ENCODE results near the gene HLF. TPM values are rescaled to one million over a fixed set of nuclear protein-coding genes. Genes with fewer than 3 reads are reported as not detected.
A peak's percentile ranks its signal among the peaks of the same experiment; 100 is the strongest.

HLF gene
- total and polyA plus RNA-seq, 9 donors = 28.0 to 106 (median 40.8) TPM

DNA sequence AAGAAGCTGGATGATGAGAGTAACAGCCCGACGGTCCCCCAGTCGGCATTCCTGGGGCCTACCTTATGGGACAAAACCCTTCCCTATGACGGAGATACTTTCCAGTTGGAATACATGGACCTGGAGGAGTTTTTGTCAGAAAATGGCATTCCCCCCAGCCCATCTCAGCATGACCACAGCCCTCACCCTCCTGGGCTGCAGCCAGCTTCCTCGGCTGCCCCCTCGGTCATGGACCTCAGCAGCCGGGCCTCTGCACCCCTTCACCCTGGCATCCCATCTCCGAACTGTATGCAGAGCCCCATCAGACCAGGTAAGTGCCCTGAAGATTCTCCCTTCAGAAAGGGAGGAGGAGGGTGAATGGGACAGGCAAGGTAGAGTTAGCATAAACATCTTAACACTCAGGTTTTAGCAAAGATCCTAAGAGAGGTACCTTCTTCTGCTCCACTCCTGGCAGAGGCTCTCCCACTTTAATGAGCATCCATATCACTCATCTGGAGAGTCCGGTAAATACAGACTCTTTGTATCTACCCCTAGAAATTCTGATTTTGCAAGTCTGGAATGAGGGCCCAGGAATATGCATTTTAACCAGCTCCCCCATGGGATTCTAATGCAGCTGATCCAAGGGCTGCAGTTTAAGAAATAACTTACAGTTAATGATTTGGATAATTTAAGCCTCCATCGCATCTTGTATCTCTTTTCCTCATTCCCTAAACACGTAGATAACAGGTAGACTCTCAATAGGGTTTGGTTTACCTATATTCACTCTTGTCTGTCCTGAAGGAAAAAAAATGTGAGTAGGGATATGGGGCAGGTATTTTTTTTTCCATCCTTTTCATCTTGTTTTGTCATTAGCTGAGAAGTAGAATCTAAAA, 3.3 kb downstream of the HLF start:
- H3K9me3 ChIP-seq = no peaks in the 10 kb centered on the region
- TF ChIP-seq POLR2A (IDR thresholded peaks at IDR 0.05) (no peak), CTCF (IDR thresholded peaks at IDR 0.05) (no peak), EP300 (IDR thresholded peaks at IDR 0.05) (no peak)
- intact Hi-C loops (cut with DNase I) = no loop called here
- H3K4me1 ChIP-seq (ENCODE audit: insufficient read depth) = peaks cover 8% of the 10 kb centered on the region
- H3K27ac ChIP-seq = peak overlapping the region; percentile 32 to 90
- peak overlapping the region; percentile 54 for H3K4me3 ChIP-seq
- no peaks in the 10 kb centered on the region for H3K36me3 ChIP-seq
- 44 to 54% (median 44%) methylated on average over 11 of the region's 11 CpGs for WGBS, 3 donors
- no peaks in the 10 kb centered on the region for H3K27me3 ChIP-seq
- peak in 1 of 5 donors; percentile 38 for DNase-seq

- Histone ChIP-seq H3K27ac (peak overlapping the region; percentile 30 to 31), H3K27me3 (no peaks in the 10 kb centered on the region), H3K4me3 (peak overlapping the region; percentile 54), H3K36me3 (no peaks in the 10 kb centered on the region), H3K4me1 (ENCODE audit: insufficient read depth) (peaks cover 15% of the 10 kb centered on the region), H3K9me3 (no peaks in the 10 kb centered on the region)
- DNase-seq = no peak
- no peak for TF ChIP-seq EP300 (IDR thresholded peaks at IDR 0.05)
- no peak for TF ChIP-seq CTCF (IDR thresholded peaks at IDR 0.05)
- TF ChIP-seq POLR2A (IDR thresholded peaks at IDR 0.05) = no peak
- intact Hi-C loops (cut with DNase I) = no loop called here
- 45 to 53% (median 52%) methylated on average over 8 of the region's 8 CpGs for WGBS, 3 donors
Observed at GRCh38 chr17:55268649-55269480, 4.1 kb downstream of the HLF start.

GRCh38 chr17:55269894-55270293, 5.1 kb downstream of the HLF start:
- H3K27me3 ChIP-seq = no peaks in the 10 kb centered on the region
- no peak for DNase-seq
- TF ChIP-seq CTCF (IDR thresholded peaks at IDR 0.05) = no peak
- intact Hi-C loops (cut with DNase I) = no loop called here
- H3K4me3 ChIP-seq = no peak overlapping the region
- no peak overlapping the region for H3K27ac ChIP-seq
- peaks cover 21% of the 10 kb centered on the region for H3K4me1 ChIP-seq (ENCODE audit: insufficient read depth)
- no peaks in the 10 kb centered on the region for H3K9me3 ChIP-seq
- H3K36me3 ChIP-seq = no peaks in the 10 kb centered on the region

DNA sequence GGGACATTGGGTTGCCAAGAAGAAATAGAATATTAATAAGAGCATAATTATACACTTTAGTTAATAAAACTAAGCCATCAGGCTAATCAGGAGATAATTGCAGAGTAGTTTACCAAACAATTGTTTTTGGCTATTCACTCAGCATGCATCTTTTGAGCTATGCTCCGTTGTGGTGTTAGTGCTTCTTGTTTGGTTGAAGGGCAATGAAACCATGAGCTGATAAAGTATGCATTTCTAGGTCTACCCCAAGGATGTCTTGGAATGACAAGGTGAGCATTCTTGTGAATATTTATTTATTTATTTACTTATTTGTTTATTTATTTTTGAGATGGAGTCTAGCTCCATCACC, 6.4 kb downstream of the HLF start:
- H3K27ac ChIP-seq = no peak overlapping the region
- TF ChIP-seq CTCF (IDR thresholded peaks at IDR 0.05) (no peak), EP300 (IDR thresholded peaks at IDR 0.05) (no peak), POLR2A (IDR thresholded peaks at IDR 0.05) (no peak)
- no peaks in the 10 kb centered on the region for H3K27me3 ChIP-seq
- intact Hi-C loops (cut with DNase I) = no loop called here
- no peak overlapping the region for H3K4me3 ChIP-seq
- WGBS, 3 donors = 88 to 95% (median 90%) methylated on average over 1 of the region's 1 CpG
- H3K4me1 ChIP-seq (ENCODE audit: insufficient read depth) = peaks cover 30% of the 10 kb centered on the region
- DNase-seq = no peak
- H3K36me3 ChIP-seq = no peaks in the 10 kb centered on the region
- H3K9me3 ChIP-seq = no peaks in the 10 kb centered on the region

Data from ovary (tissue), 9 donors.